HG02970 (cell line): ENCODE data around the gene CADM2.
"Not testable (repeated sequence)": the region's sequence is repeated elsewhere in the genome, so short reads cannot be mapped to it uniquely, and the experiment has no call there.

Experiments used
- ATAC-seq: cut with Tn5 transposase; IDR thresholded peaks from one replicate; pipeline ENCODE4 v1.9.1; 2021; ENCODE audit warnings: mild to moderate bottlenecking, moderate library complexity, moderate number of reproducible peaks; ENCODE audit not compliant: unreplicated experiment, low FRiP score

The CADM2 gene

GRCh38 chr3:85068911-85069310 lies 110.1 kb downstream of the CADM2 start:
- ATAC-seq, result no peak

- ATAC-seq, result no peak
Observed at GRCh38 chr3:85074003-85074402, 115.2 kb downstream of the CADM2 start.

- no peak for ATAC-seq
Observed at GRCh38 chr3:85075663-85076062, 116.9 kb downstream of the CADM2 start.

GRCh38 chr3:85077018-85077417 lies 118.2 kb downstream of the CADM2 start:
- ATAC-seq, result no peak

- ATAC-seq, result no peak
Observed at GRCh38 chr3:85081191-85081906, 122.6 kb downstream of the CADM2 start.

- no peak for ATAC-seq
Observed at GRCh38 chr3:85090495-85090894, 131.7 kb downstream of the CADM2 start.

GRCh38 chr3:85100316-85100715 lies 141.5 kb downstream of the CADM2 start:
- no peak for ATAC-seq

- no peak for ATAC-seq
Observed at GRCh38 chr3:85102781-85103180, 144.0 kb downstream of the CADM2 start.

- no peak for ATAC-seq
Observed at GRCh38 chr3:85110393-85110792, 151.6 kb downstream of the CADM2 start.

- no peak for ATAC-seq
Observed at GRCh38 chr3:85120879-85121278, 162.1 kb downstream of the CADM2 start.

- not testable (repeated sequence) for ATAC-seq
Observed at GRCh38 chr3:85132864-85133263, 174.1 kb downstream of the CADM2 start.

GRCh38 chr3:85133691-85134420 lies 175.1 kb downstream of the CADM2 start:
- ATAC-seq, result not testable (repeated sequence)

- ATAC-seq, result no peak
Observed at GRCh38 chr3:85142626-85143025, 183.8 kb downstream of the CADM2 start.

GRCh38 chr3:85148036-85148435 lies 189.2 kb downstream of the CADM2 start:
- no peak for ATAC-seq

GRCh38 chr3:85151555-85151954 lies 192.8 kb downstream of the CADM2 start:
- ATAC-seq, result no peak

GRCh38 chr3:85153279-85153678 lies 194.5 kb downstream of the CADM2 start:
- ATAC-seq, result not testable (repeated sequence)

- ATAC-seq, result no peak
Observed at GRCh38 chr3:85159376-85159775, 200.6 kb downstream of the CADM2 start.

- no peak for ATAC-seq
Observed at GRCh38 chr3:85161544-85161943, 202.8 kb downstream of the CADM2 start.

- no peak for ATAC-seq
Observed at GRCh38 chr3:85162905-85163304, 204.1 kb downstream of the CADM2 start.

GRCh38 chr3:85164436-85164835 lies 205.6 kb downstream of the CADM2 start:
- ATAC-seq, result no peak

GRCh38 chr3:85167576-85167975 lies 208.8 kb downstream of the CADM2 start:
- ATAC-seq, result no peak

GRCh38 chr3:85170646-85171045 lies 211.9 kb downstream of the CADM2 start:
- ATAC-seq, result no peak
